ENCODE results near the gene PDS5B.

- TF ChIP-seq CTCF (IDR thresholded peaks at IDR 0.05; ENCODE audit: insufficient read depth, low read length, poor library complexity, severe bottlenecking) (no peak), EZH2phosphoT487 (conservative IDR thresholded peaks at IDR 0.05; ENCODE audit: low read length) (no peak)
These were observed 30.6 kb upstream of the PDS5B start for GRCh38 chr13:32555613-32556012.

Data from SU-DHL-6 (cell line).